Measurements from ENCODE around the gene UBE3D.

Gene UBE3D

DNA sequence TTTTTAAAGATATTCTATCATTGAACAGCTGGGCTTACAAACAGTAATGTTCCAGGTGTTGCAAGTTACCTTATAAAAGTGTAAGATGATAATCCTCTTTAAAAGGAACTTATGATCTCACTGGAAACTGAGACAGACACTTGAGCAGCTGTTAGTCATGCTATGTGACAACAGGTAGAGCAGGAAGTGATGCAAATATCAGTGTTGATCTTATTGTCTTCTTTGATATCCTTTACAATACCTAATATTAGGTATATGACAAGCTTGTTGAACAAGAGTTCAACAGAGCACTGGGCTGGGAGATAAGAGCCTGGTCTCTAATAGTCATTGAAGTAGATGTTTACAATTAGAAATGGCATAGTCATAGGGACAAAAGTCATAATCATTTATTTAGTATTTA is 150.0 kb downstream of the UBE3D start:
- ChIA-PET POLR2A (no interaction called here), CTCF (no interaction called here)
- Histone ChIP-seq H3K4me3 (ENCODE audit: low read depth, low read length) (no peak overlapping the region), H3K27ac (ENCODE audit: extremely low read depth, low read depth, low read length) (no peak overlapping the region), H3K36me3 (ENCODE audit: control insufficient read depth in 2 of 2, insufficient read depth in 1 of 2, low read length in 2 of 2) (peaks cover 0 to 5% of the 10 kb centered on the region in 2 experiments; a peak in 1 of 3 replicates), H3K4me1 (ENCODE audit: control insufficient read depth, insufficient read depth, low read length) (no peaks in the 10 kb centered on the region), H3K9me3 (ENCODE audit: control insufficient read depth, insufficient read depth, low read depth, low read length) (no peaks in the 10 kb centered on the region)
- TF ChIP-seq SCRT2 (tag by site-specific recombination; IDR thresholded peaks at IDR 0.05), result peak; percentile 23; the same call in 1 of the 2 replicates
- TF ChIP-seq, protein P1, sequence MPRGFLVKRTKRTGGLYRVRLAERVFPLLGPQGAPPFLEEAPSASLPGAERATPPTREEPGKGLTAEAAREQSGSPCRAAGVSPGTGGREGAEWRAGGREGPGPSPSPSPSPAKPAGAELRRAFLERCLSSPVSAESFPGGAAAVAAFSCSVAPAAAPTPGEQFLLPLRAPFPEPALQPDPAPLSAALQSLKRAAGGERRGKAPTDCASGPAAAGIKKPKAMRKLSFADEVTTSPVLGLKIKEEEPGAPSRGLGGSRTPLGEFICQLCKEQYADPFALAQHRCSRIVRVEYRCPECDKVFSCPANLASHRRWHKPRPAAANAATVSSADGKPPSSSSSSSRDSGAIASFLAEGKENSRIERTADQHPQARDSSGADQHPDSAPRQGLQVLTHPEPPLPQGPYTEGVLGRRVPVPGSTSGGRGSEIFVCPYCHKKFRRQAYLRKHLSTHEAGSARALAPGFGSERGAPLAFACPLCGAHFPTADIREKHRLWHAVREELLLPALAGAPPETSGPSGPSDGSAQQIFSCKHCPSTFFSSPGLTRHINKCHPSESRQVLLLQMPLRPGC (tag by site-specific recombination; IDR thresholded peaks at IDR 0.05), result no peak

DNA sequence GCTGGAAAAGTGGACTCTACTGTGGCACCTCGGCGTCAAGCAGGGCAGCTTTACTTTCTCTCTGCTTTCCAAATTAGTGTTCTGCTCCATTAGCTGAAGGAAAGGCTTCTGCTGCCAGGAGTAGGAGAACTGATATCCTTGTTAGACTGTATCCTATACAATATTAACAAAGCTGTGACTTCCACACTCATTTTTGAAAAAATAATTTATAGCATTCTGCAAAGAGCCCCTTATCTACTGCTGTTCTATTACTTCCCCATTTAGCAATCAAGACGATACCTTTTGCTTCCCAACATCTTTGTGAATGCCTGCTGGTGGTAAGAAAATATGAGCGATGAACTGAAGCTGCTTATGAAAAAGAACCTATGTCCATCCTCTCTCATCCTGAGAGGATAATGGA is 151.1 kb downstream of the UBE3D start:
- Histone ChIP-seq H3K9me3 (ENCODE audit: control insufficient read depth, insufficient read depth, low read depth, low read length) (no peaks in the 10 kb centered on the region), H3K4me3 (ENCODE audit: low read depth, low read length) (no peak overlapping the region), H3K27ac (ENCODE audit: extremely low read depth, low read depth, low read length) (no peak overlapping the region), H3K36me3 (ENCODE audit: control insufficient read depth in 2 of 2, insufficient read depth in 1 of 2, low read length in 2 of 2) (peaks cover 0 to 2% of the 10 kb centered on the region in 2 experiments; a peak in 1 of 3 replicates), H3K4me1 (ENCODE audit: control insufficient read depth, insufficient read depth, low read length) (no peaks in the 10 kb centered on the region)
- POLR2A ChIA-PET, result no interaction called here
- CTCF ChIA-PET, result interaction anchor here (1.6 kb wide), 1 partner anchor 13 kb away, joined by 3 read pairs; no protein-coding TSS in a partner anchor
- TF ChIP-seq ZNF707 (tag by site-specific recombination; IDR thresholded peaks at IDR 0.05) (no peak), BCL6B (tag by site-specific recombination; IDR thresholded peaks at IDR 0.05) (no peak), ZBTB21 (tag by site-specific recombination; IDR thresholded peaks at IDR 0.05) (no peak), ZNF501 (tag by site-specific recombination; IDR thresholded peaks at IDR 0.05) (no peak), YY2 (tag by site-specific recombination; IDR thresholded peaks at IDR 0.05) (no peak), ZNF777 (tag by site-specific recombination; IDR thresholded peaks at IDR 0.05; ENCODE audit: borderline replicate concordance) (no peak), ZNF449 (tag by site-specific recombination; IDR thresholded peaks at IDR 0.05) (no peak), EGR2 (tag by site-specific recombination; IDR thresholded peaks at IDR 0.05; ENCODE audit: low read depth) (no peak), PBX3 (CRISPR knock-in tag; IDR thresholded peaks at IDR 0.05) (no peak), ZNF510 (tag by site-specific recombination; IDR thresholded peaks at IDR 0.05; ENCODE audit: insufficient replicate concordance) (no peak)

- CTCF ChIA-PET, result interaction anchor here (0.6 to 1.3 kb wide), 3 partner anchors 22 to 798 kb away, joined by 4 to 5 read pairs (median 5); partner anchors contain the start of gene UBE3D
- H3K4me3 ChIP-seq (ENCODE audit: low read depth, low read length), result no peak overlapping the region
- H3K4me1 ChIP-seq (ENCODE audit: control insufficient read depth, insufficient read depth, low read length), result 0 out of 2 replicates have a peak, but pooled peaks cover 4% of the 10 kb centered on the region
- no peaks in the 10 kb centered on the region for H3K9me3 ChIP-seq (ENCODE audit: control insufficient read depth, insufficient read depth, low read depth, low read length)
- POLR2A ChIA-PET, result no interaction called here
- TF ChIP-seq TCF7L2 (IDR thresholded peaks at IDR 0.05; ENCODE audit: borderline replicate concordance, low read depth, low read length), result no peak
- TF ChIP-seq ZNF362 (tag by site-specific recombination; IDR thresholded peaks at IDR 0.05), result peak; percentile 70; the same call in 1 of the 2 replicates
- H3K36me3 ChIP-seq (ENCODE audit: control insufficient read depth in 2 of 2, insufficient read depth in 1 of 2, low read length in 2 of 2), result peaks cover 0 to 2% of the 10 kb centered on the region in 2 experiments; a peak in 1 of 3 replicates
- H3K27ac ChIP-seq (ENCODE audit: extremely low read depth, low read depth, low read length), result no peak overlapping the region
These were observed 154.8 kb downstream of the UBE3D start for GRCh38 chr6:82910820-82911219.

All from HEK293 (cell line).